ENCODE data around the gene CTDNEP1.
A peak's percentile ranks its signal among the peaks of the same experiment; 100 is the strongest.

Gene CTDNEP1

GRCh38 chr17:7280519-7281073, 29.1 kb upstream of the CTDNEP1 start:
- peak; percentile 88 for DNase-seq (ENCODE audit: low spot score)

- no peak for DNase-seq (ENCODE audit: low spot score)
Measured at GRCh38 chr17:7279448-7279847, 27.9 kb upstream of the CTDNEP1 start.

- peak; percentile 35 for DNase-seq (ENCODE audit: low spot score)
Measured at GRCh38 chr17:7266784-7267183, 15.2 kb upstream of the CTDNEP1 start.

GRCh38 chr17:7263801-7264078, 12.2 kb upstream of the CTDNEP1 start:
- DNase-seq (ENCODE audit: low spot score), result no peak

DNA sequence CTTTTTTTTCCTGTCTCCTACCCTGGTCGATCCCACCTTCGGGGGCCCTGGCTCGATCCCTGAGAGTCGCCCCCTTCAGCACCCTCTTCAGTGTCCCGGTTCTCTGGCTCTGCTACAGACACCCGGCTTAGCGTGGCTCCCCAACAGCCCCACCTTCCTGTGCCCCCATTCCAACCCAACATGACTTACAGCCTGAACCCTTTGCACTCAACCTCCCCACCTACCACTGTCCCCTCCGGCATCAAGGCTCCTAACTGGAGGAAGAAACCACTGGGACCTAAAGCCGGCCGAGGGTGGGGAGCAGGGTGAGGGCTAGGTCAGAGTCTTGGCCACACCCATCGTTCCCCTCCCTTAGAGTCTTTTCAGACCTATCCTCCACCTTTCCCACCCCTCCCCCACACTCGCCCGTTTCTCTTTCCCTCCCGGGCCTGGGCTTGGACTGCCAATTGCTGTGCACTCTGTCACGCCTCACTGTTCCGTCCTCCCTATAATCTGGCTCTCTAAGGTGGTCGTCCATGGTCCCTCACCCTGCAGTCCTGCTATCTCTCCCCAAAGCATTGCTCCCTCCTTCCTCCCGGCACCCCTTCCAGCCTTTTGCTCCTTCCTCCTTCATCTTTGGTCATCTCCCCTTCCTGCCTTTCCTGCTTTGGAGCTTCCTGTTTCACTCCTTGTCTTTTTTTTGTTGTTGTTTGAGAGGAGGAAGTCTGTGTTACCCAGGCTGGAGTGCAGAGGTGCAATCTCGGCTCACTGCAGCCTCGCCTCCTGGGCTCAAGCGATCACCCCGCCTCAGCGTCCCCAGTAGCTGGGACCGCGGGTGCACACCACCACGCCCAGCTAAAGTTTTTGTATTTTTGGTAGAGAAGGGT, 11.6 kb upstream of the CTDNEP1 start:
- DNase-seq (ENCODE audit: low spot score), result peak; percentile 30

- DNase-seq (ENCODE audit: low spot score), result peak; percentile 26
Measured at GRCh38 chr17:7262192-7262934, 10.8 kb upstream of the CTDNEP1 start, which contains the start of gene CLDN7. TSS of gene CLDN7 (minus strand) at chr17:7262478. CDS start at chr17:7262043, 435 bp downstream.

GRCh38 chr17:7261379-7262191, 10.1 kb upstream of the CTDNEP1 start:
- DNase-seq (ENCODE audit: low spot score), result peak; percentile 41

GRCh38 chr17:7260651-7261378, 9.3 kb upstream of the CTDNEP1 start:
- DNase-seq (ENCODE audit: low spot score), result peak; percentile 54

GRCh38 chr17:7260151-7260550, 8.6 kb upstream of the CTDNEP1 start:
- no peak for DNase-seq (ENCODE audit: low spot score)

DNA sequence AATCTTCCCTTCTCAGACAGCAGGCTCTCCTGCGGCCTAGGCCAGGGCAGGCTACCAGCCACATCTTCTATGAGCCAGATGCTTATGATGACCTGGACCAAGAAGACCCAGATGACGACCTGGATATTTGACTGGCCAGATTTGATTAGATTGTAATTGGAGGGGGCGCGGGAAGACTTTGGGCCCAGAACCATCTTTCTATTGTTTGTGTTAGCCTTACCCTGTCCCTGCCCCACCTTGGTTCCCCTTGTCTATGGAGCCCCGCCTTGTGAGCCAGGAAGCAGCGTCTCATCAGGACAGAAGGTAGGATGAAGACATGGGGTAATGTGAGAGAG, 8.0 kb upstream of the CTDNEP1 start:
- no peak for DNase-seq (ENCODE audit: low spot score)

- DNase-seq (ENCODE audit: low spot score), result no peak
Measured at GRCh38 chr17:7258731-7259554, 7.4 kb upstream of the CTDNEP1 start.

DNA sequence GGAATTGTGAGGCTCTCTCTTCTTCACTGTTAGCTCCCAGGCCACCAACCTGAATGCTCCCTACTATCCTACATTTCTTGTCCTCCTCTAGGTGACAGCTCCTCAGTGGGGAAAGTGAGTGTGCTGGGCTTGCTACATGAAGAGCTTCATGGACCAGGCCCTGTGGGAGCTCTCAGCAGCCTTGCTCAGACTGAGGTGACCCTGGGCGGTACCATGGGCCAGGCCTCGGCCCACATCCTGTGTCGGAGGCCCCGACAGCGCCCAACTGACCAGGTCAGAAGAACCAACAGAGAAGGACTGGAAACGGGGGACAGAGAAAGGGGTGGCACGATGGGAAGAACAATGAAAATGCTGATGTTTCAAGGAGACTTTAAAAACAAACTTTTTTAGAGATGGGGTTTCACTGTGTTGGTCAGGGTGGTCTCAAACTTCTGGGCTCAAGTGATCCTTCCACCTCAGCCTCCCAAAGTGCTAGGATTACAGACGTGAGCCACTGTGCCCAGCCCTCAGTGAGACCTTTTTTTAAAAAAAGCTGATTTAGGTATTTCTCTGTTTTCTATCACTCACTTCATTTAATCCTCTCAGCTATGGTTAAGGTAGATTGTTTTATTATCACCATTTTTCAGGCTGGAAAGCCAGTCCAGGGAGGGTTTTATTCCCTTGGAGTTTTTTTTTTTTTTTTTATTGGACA, 5.4 kb upstream of the CTDNEP1 start:
- DNase-seq (ENCODE audit: low spot score), result no peak

- DNase-seq (ENCODE audit: low spot score), result no peak
Measured at GRCh38 chr17:7254511-7254910, 3.0 kb upstream of the CTDNEP1 start.

- no peak for DNase-seq (ENCODE audit: low spot score)
Measured at GRCh38 chr17:7253082-7253481, 1.5 kb upstream of the CTDNEP1 start.

- DNase-seq (ENCODE audit: low spot score), result peak; percentile 90
Measured at GRCh38 chr17:7252176-7253043, 876 bp upstream of the CTDNEP1 start, which contains the start of gene ELP5. TSS of gene ELP5 (plus strand) at chr17:7252215. CDS start at chr17:7252551, 336 bp downstream.

DNA sequence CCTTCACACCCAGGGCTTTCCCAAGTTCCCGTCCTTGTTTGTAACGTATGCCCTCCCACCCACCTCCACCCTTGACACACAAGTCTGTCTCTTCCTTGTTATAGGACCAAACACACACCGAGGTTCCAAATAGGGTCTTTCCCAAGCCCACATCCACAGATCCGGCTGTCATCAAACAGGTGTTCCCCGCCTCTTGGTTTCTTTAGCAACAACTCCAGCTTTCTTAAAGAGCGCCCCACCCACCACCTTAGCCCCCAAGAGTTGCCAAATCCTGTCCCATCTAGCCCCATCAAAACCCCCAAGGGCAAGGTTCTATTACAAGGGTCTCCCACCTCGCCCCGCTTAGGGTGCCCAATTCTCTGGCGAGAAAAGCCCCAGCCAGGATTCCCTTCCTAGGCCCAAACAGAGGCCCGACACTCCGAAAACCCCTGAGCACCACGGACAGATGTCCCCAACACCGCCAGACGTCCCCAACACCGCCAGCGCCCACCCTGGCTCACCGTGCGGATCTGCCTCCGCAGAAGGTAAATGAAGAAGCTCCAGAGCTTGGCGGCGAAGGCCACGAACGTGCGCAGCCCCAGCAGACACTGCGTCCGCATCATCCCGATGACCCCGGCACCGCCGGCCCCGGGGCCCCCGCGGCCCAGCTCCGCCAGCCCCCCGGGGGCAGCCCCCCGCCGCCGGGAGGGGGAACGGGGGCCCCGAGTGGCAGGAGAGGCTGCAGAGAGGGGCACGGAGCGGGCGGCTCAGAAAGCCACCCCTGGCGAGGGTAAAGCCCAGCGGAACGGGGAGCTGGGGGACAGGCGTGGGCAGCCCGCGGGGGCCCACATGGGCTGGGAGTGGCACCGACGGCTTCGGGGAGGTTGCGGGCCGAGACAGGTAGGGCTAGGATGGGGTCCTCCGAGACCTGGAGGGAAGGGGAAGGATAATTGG, 573 bp downstream of the CTDNEP1 start:
- DNase-seq (ENCODE audit: low spot score), result no peak

DNA sequence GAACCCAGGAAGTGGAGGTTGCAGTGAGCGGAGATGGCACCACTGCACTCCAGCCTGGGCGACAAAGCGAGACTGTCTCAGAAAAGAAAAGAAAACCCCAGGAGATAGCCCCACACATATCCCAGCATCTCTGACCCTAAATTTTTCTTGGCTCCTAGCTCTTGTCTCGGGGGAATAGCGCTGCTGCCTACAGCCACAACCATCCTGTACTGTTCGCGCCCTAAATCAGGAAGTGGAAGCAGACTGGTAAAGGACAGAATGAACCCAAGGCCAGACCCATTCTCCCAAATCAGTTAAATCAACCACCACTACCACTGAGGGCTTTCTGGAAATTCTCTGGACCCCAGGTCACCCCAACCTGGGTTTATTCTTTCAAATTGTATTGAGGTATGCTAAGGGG, 1.7 kb downstream of the CTDNEP1 start:
- DNase-seq (ENCODE audit: low spot score), result no peak

- no peak for DNase-seq (ENCODE audit: low spot score)
Measured at GRCh38 chr17:7249214-7249613, 2.3 kb downstream of the CTDNEP1 start.

Data from AG08396 (cell line).